ENCODE measurements around the gene TADA3.
"Not testable (repeated sequence)": the region's sequence is repeated elsewhere in the genome, so short reads cannot be mapped to it uniquely, and the experiment has no call there.

Gene TADA3

GRCh38 chr3:9783954-9784353, 8.3 kb downstream of the TADA3 start:
- DNase-seq (ENCODE audit: low read depth): no peak

- DNase-seq (ENCODE audit: low read depth): no peak
Measured at GRCh38 chr3:9782770-9783169, 9.5 kb downstream of the TADA3 start.

GRCh38 chr3:9781978-9782603, 10.2 kb downstream of the TADA3 start:
- DNase-seq (ENCODE audit: low read depth): no peak

GRCh38 chr3:9781551-9781950, 10.7 kb downstream of the TADA3 start:
- DNase-seq (ENCODE audit: low read depth): no peak

- DNase-seq (ENCODE audit: low read depth): no peak
Measured at GRCh38 chr3:9780910-9781309, 11.4 kb downstream of the TADA3 start.

GRCh38 chr3:9780458-9780812, 11.8 kb downstream of the TADA3 start:
- no peak for DNase-seq (ENCODE audit: low read depth)

- DNase-seq (ENCODE audit: low read depth): no peak
Measured at GRCh38 chr3:9779721-9780457, 12.4 kb downstream of the TADA3 start.

- no peak for DNase-seq (ENCODE audit: low read depth)
Measured at GRCh38 chr3:9779075-9779593, 13.1 kb downstream of the TADA3 start.

- peak; percentile 67 for DNase-seq (ENCODE audit: low read depth)
Measured at GRCh38 chr3:9778143-9779074, 13.9 kb downstream of the TADA3 start.

- no peak for DNase-seq (ENCODE audit: low read depth)
Measured at GRCh38 chr3:9777694-9778021, 14.6 kb downstream of the TADA3 start.

GRCh38 chr3:9776896-9777693, 15.2 kb downstream of the TADA3 start:
- DNase-seq (ENCODE audit: low read depth): no peak

GRCh38 chr3:9771007-9771406, 21.3 kb downstream of the TADA3 start:
- not testable (repeated sequence) for DNase-seq (ENCODE audit: low read depth)

- DNase-seq (ENCODE audit: low read depth): peak; percentile 9
Measured at GRCh38 chr3:9770276-9770812, 21.9 kb downstream of the TADA3 start.

GRCh38 chr3:9769426-9770275, 22.6 kb downstream of the TADA3 start, which contains the start of gene CAMK1:
TSS of gene CAMK1 (minus strand) at chr3:9769947. CDS start at chr3:9767749, 2,198 bp downstream.
- DNase-seq (ENCODE audit: low read depth): peak; percentile 72

- no peak for DNase-seq (ENCODE audit: low read depth)
Measured at GRCh38 chr3:9769012-9769411, 23.3 kb downstream of the TADA3 start.

GRCh38 chr3:9768141-9768775, 24.0 kb downstream of the TADA3 start:
- no peak for DNase-seq (ENCODE audit: low read depth)

- no peak for DNase-seq (ENCODE audit: low read depth)
Measured at GRCh38 chr3:9767418-9767817, 24.9 kb downstream of the TADA3 start.

- peak; percentile 23 for DNase-seq (ENCODE audit: low read depth)
Measured at GRCh38 chr3:9765865-9766264, 26.4 kb downstream of the TADA3 start.

GRCh38 chr3:9762871-9763270, 29.4 kb downstream of the TADA3 start:
- no peak for DNase-seq (ENCODE audit: low read depth)

- no peak for DNase-seq (ENCODE audit: low read depth)
Measured at GRCh38 chr3:9761919-9762318, 30.4 kb downstream of the TADA3 start.

Data from iris pigment epithelial cell (primary cell).